NCI-H2227 (cell line): ENCODE results near the gene MTMR12.
"Not testable (repeated sequence)": the region's sequence is repeated elsewhere in the genome, so short reads cannot be mapped to it uniquely, and the experiment has no call there.

Experiments
- DNase-seq: peaks from one replicate; lab custom pipeline; 2025; ENCODE audit not compliant: unreplicated experiment; lab: John Stamatoyannopoulos, UW

Gene MTMR12

GRCh38 chr5:32299059-32299677 is 13.6 kb downstream of the MTMR12 start:
- no peak for DNase-seq

DNA sequence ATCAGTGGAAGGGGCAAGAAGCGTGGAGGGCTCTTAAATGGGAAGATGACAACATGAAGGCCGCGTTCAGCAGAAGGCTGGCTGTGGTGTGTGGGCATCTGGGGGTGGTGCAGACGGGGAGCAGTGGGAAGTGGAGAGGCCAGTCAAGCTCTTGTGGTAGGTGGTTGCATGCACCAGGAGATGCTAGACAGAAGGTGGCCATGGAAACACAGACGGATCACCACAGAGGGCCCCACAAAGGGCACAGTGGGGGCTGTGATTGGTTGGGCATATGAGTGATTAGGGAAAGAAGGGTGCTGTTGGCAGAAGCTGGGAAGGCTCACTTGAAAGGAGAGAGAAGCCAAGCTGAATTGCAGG is 14.7 kb downstream of the MTMR12 start:
- DNase-seq = no peak

DNA sequence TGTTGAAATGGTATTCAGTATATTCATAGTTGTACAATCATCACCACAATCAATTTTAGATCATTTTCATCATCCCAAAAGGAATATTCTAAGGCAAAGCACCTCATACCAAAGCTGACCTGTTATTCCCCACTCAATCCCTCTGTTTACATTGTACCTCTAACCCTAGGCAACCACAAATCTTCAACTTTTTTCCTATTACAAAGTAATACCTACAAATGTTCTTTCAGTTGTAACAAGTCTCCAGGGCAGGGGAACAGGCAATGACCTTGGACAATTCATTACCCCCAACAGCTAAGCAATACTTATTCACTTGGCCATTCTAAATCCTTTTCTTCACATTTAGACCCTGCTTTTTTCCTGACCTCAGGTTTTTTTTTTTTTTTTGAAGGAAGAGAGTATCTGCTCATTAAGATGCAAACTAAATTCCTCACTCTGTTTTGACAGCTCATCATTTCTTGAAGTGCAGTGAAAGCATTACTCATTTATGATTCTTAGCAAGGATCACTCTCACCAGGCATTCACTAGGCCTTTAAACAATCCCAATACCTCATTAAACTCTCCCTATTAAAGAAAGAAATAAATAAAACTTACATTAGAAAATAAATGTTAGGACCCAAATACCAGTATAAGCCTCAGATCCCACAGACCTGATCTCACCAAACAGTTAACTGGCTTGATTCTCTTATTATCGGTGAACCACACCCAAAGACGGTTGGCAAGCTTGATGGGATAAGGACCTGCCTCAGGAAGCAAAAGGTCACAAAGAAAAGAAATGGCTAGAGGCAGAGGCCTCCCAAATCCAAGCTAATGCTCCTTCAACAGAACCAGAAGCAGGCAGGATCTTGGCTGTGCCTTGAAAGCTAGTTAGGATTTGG is 15.3 kb downstream of the MTMR12 start:
- DNase-seq = no peak

DNA sequence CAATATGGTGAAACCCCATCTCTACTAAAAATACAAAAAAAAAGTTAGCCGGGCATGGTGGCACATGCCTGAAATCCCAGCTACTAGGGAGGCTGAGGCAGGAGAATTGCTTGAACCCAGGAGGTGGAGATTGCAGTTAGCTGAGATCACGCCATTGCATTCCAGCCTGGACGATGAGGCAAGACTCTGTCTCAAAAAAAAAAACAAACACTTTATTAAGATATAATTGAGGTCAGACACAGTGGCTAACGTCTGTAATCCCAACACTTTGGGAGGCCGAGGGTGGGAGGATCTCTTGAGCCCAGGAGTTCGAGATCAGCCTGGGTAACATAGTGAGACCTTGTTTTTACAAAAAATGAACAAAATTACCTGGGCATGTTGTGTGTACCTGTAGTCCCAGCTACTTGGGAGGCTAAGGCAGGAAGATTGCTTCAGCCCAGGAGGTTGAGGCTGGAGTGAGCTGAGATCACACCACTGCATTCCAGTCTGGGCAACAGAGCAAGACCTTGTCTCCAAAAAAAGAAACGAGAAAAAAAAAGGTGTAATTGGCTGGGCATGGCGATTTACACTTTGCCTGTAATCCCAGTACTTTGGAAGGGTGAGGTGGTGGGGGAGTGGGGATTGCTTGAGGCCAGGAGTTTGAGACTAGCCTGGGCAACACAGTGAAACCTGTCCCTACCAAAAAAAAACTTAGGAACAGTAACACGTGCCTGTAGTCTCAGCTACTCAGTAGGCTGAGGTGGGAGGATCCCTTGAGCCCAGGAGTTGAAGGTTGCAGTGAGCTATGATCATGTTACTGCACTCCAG is 16.6 kb downstream of the MTMR12 start:
- not testable (repeated sequence) for DNase-seq

DNA sequence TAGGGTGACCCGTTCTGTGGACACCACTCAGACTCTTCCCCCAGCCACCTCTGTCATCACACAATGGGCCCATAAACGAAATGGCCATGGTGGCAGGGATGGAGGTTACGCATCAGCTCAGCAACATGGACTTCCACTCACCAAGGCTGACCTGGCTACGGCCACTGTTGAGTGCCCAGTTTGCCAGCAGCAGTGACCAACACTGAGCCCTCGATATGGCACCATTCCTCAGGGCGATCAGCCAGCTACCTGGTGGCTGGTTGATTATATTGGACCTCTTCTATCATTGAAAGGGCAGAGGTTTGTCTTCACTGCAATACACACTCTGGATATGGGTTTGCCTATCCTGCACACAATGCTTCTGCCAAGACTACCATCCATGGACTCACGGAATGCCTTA is 21.1 kb downstream of the MTMR12 start:
- DNase-seq = no peak

DNA sequence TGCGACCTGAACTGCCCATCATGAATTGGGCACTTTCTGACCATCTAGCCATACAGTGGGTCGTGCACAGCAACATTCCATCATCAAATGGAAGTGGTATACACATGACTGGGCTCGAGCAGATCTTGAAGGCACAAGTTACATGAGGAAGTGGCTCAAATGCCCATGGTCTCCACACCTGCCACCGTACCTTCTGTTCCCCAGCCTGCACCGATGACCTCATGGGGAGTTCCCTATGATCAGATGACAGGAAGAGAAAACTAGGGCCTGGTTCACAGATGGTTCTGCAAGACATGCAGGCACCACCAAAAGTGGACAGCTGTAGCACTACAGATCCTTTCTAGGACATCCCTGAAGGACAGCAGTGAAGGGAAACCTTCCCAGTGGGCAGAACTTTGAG is 21.8 kb downstream of the MTMR12 start:
- no peak for DNase-seq

- not testable (repeated sequence) for DNase-seq
Measured at GRCh38 chr5:32290501-32290900, 22.2 kb downstream of the MTMR12 start.

GRCh38 chr5:32289986-32290385 is 22.8 kb downstream of the MTMR12 start:
- DNase-seq = not testable (repeated sequence)

DNA sequence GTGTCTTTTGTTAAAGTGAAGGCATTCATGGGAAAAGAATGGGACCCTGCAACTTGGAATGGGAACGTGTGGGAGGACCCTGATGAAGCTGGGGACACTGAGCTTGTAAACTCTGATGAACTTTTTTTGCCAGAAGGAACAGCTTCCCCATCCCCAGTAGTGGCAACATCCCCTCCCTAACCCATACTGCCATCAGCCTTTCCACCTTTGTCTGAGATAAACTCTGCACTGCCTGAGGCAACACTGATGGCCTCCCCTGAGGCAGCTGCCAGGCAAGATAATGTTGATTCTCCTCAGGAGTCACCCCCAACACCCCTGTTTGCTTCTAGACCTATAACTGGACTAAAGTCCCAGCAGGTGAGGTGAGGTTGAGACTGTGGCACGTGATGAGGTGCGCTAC is 24.6 kb downstream of the MTMR12 start:
- not testable (repeated sequence) for DNase-seq

DNA sequence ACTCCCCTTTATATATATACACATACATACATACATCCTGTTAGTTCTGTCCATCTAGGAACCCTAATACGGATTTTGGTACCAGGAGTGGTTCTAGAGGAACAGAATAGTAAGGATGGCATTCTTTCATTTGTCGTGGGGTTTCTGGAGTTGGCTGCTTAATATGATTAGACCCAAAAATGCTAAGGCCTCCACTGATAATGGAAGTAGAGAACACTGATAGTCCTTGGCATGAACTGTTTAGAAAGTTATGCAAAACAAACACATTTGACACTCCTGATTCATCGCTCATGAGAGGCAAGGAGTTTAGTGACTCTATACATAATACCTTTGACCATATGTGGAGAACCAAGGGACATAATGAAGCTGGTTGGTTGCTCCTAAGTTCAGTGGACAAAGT is 25.2 kb downstream of the MTMR12 start:
- not testable (repeated sequence) for DNase-seq

DNA sequence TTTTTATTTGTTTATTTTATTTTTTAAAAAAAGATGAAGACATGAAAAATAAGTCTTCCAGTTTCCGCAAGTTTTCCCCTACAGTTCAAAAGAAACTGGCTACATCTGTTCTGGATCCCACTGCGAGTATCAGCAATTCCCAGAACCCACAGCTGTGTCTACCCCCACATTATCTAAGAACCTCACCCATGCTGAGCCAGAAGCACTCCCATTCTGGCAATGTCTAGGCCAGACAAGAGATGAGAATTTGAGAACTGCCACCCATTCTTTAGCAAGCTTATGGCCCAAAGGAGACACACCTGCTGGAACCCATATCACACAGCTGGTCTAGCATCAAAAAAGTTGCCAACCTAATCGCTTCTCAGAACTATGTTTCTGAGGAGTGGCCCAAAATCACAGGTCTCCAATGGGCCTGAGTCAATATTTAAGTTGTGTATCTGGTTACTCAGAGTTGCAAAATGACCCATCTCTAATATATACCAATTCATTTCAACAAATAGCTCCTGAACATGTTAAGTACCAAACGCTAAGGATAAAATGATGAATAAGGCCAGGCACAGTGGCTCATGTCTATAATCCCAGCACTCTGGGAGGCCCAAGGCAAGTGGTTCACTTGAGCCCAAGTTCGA is 27.1 kb downstream of the MTMR12 start:
- no peak for DNase-seq

- no peak for DNase-seq
Measured at GRCh38 chr5:32283539-32284377, 29.0 kb downstream of the MTMR12 start.

DNA sequence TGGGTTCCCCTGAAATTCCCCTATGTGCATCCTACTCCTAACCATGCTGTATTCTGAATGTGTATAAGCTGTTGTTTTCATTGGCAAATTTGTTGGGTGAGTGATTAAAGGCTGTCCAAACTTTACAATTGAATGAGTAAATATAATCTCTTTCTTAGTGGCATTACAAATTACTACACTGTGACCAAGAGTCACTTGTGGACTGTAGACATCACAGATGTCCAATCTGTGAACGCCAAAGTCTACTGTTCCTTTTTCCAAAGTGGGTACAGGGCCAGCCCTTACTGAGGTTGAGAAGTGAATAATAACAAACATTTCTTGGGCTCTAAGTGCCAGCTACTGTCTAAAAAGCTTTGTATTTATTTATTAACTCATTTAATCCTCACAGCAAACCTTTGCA is 29.7 kb downstream of the MTMR12 start:
- no peak for DNase-seq

DNA sequence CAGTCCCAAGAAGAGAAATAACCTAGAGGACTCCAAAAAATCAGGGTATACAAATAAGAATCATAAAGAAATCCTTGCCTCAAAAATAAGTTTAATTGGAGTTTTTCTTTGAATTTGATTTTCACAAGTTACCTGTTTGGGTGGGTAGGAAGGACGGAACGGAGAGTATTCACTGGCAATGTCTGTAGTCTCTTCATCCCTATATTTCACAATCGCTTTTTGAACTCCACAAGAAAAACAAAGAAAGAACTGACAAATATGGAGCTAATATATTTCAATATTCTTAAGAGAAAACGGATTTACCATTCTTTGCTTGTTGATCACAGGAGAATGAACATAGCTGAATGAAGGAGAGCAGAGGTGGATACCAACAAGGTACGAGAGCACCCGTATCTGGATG is 30.1 kb downstream of the MTMR12 start:
- DNase-seq = no peak

DNA sequence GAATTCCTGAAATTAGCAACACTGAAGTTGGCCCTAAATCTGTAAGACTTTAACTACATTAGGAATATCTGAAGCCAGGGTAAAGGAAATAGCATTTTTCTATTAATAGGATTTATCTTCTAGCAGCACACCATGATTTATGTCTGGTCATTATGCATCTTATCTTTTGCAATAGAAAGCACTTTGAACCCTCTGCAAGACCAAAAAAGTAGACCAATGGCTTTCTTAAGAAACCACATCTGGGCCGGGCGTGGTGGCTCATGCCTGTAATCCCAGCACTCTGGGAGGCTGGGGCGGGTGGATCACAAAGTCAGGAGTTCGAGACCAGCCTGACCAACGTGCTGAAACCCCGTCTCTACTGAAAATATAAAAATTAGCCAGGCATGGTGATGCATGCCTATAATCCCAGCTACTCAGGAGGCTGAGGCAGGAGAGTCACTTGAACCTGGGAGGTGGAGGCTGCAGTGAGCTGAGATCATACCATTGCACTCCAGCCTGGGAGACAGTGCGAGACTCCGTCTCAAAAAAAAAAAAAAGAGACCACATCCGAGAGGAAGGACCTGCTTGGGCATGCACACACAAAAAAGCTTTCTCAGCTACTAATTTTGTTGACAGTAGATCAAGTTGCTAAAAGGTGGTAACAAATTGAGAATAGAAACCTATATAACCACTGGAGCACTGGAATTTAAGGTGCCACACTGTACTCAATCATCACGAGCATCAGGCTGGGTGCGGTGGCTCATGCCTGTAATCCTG is 31.2 kb downstream of the MTMR12 start:
- not testable (repeated sequence) for DNase-seq

- DNase-seq = no peak
Measured at GRCh38 chr5:32280656-32281081, 32.1 kb downstream of the MTMR12 start.

DNA sequence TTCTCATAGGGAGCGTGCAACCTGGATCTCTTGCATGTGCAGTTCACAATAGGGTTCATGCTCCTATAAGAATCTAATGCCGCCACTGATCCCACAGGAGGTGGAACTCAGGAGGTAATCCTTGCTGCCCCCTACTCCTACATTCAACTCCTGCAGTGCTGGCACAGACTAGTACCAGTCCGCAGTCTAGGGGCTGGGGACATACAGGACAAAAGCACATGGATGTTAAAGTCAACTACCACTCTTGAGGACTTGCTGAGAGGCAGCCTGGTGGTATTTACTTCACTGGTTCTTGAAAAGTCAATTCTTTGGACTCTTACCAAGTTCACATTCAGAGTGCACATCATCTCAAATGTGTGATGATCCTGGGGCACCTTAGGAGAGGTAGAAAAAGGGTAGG is 33.0 kb downstream of the MTMR12 start:
- no peak for DNase-seq

DNA sequence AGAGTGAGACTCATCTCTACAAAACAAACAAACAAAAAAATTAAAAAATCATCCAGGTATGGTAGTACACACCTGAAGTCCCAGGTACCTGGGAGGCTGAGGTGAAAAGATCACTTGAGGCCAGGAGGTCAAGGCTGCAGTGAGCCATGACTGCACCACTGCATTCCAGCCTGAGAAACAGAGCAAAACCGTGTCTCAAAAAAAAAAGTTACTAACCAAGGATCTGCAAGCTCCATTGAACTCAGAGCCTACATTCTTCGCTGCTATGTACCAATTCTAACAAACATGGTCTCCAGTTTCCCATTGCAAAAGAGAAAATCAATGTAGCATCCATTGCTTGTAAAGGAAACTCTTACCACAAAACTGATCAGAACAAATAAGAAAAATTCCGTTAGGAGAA is 33.5 kb downstream of the MTMR12 start:
- no peak for DNase-seq

- DNase-seq = no peak
Measured at GRCh38 chr5:32278406-32278805, 34.3 kb downstream of the MTMR12 start.

DNA sequence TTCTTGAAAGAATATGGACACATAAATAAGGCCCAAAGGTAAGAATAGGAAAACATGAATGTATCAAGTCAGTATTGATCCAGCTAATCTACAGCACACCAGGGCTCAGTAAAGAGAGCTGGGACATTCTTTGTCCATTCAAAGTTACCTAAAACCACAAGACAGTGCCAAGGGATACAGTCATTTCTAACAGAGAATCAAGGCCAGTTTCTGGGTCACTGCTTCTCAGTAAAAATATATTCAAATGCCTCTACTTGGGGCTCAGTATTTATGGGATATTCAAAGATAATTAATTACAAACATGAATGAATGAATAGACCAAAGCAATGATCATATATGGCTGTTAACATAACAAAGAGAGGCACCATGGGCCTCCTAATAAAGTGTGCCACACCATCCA is 34.9 kb downstream of the MTMR12 start:
- no peak for DNase-seq
